GM18951 (cell line): ENCODE data around the gene USP28.

Experiments
- POLR2A ChIP-seq: IDR thresholded peaks from 4 replicates; pipeline ENCODE4 v1.6.1; 2011; ENCODE audit warnings: mild to moderate bottlenecking; ENCODE audit not compliant: insufficient read length, insufficient read depth; ENCODE audit errors: extremely low read depth
- in situ Hi-C: fragments of 300-500 bp; cut with MboI; formaldehyde crosslinking; loops from one replicate; pipeline ENCODE4 v1.12.0; 2022; ENCODE audit warnings: low sequenced_read_pairs, mixed read lengths, inconsistent platforms; ENCODE audit not compliant: unreplicated experiment

The USP28 gene

GRCh38 chr11:113871336-113871735 is 4.0 kb downstream of the USP28 start:
- in situ Hi-C loops, result no loop called here
- TF ChIP-seq POLR2A, result no peak

- no peak for TF ChIP-seq POLR2A
- in situ Hi-C loops, result no loop called here
Measured at GRCh38 chr11:113867843-113868503, 7.4 kb downstream of the USP28 start.

- TF ChIP-seq POLR2A, result no peak
- in situ Hi-C loops, result no loop called here
Measured at GRCh38 chr11:113865873-113866272, 9.5 kb downstream of the USP28 start.

GRCh38 chr11:113864410-113864809 is 11.0 kb downstream of the USP28 start:
- in situ Hi-C loops, result no loop called here
- no peak for TF ChIP-seq POLR2A

GRCh38 chr11:113862435-113862834 is 12.9 kb downstream of the USP28 start:
- in situ Hi-C loops, result no loop called here
- no peak for TF ChIP-seq POLR2A

- in situ Hi-C loops, result no loop called here
- no peak for TF ChIP-seq POLR2A
Measured at GRCh38 chr11:113859665-113860064, 15.7 kb downstream of the USP28 start.

GRCh38 chr11:113856966-113857759 is 18.2 kb downstream of the USP28 start:
- TF ChIP-seq POLR2A, result no peak
- in situ Hi-C loops, result no loop called here

- no peak for TF ChIP-seq POLR2A
- in situ Hi-C loops, result no loop called here
Measured at GRCh38 chr11:113855803-113856202, 19.6 kb downstream of the USP28 start.

GRCh38 chr11:113850188-113850587 is 25.2 kb downstream of the USP28 start:
- in situ Hi-C loops, result no loop called here
- no peak for TF ChIP-seq POLR2A

- in situ Hi-C loops, result no loop called here
- no peak for TF ChIP-seq POLR2A
Measured at GRCh38 chr11:113849713-113850112, 25.7 kb downstream of the USP28 start.

- in situ Hi-C loops, result no loop called here
- TF ChIP-seq POLR2A, result no peak
Measured at GRCh38 chr11:113847580-113847979, 27.8 kb downstream of the USP28 start.

GRCh38 chr11:113847111-113847510 is 28.3 kb downstream of the USP28 start:
- in situ Hi-C loops, result no loop called here
- no peak for TF ChIP-seq POLR2A

GRCh38 chr11:113841691-113842090 is 33.7 kb downstream of the USP28 start:
- no peak for TF ChIP-seq POLR2A
- in situ Hi-C loops, result no loop called here
